WERI-Rb-1 (cell line): ENCODE data around the gene CERKL.

Experiments
- DNase-seq: peaks from one replicate; pipeline ENCODE4 v3.0.0-alpha.2; 2020
- H3K27ac ChIP-seq: fragments of 250-450 bp; sonication (Bioruptor Pico); 2 replicates; pipeline ENCODE4 v1.5.1; 2020; ENCODE audit warnings: mild to moderate bottlenecking, moderate library complexity
- H3K27me3 ChIP-seq: fragments of 250-450 bp; sonication (Bioruptor Pico); 2 replicates; pipeline ENCODE4 v1.5.1; 2021; ENCODE audit warnings: mild to moderate bottlenecking, low read depth, moderate library complexity; ENCODE audit not compliant: insufficient read depth, severe bottlenecking
- H3K36me3 ChIP-seq: fragments of 250-450 bp; sonication (Bioruptor Pico); 2 replicates; pipeline ENCODE4 v1.5.1; 2020; ENCODE audit warnings: mild to moderate bottlenecking, moderate library complexity
- H3K4me3 ChIP-seq: 2 replicates; pipeline ENCODE4 v1.5.1; 2011; ENCODE audit warnings: low read depth, mild to moderate bottlenecking, control low read depth, low read length
- H3K9me3 ChIP-seq: fragments of 250-450 bp; sonication (Bioruptor Pico); 2 replicates; pipeline ENCODE4 v1.5.1; 2021; ENCODE audit warnings: mild to moderate bottlenecking, moderate library complexity; ENCODE audit not compliant: severe bottlenecking
- TF ChIP-seq, protein P1 (sequence below): IDR thresholded peaks from 2 replicates; pipeline ENCODE4 v1.5.1; 2011; ENCODE audit warnings: low read depth, mild to moderate bottlenecking, control low read depth, inconsistent platforms, low read length

Gene CERKL

DNA sequence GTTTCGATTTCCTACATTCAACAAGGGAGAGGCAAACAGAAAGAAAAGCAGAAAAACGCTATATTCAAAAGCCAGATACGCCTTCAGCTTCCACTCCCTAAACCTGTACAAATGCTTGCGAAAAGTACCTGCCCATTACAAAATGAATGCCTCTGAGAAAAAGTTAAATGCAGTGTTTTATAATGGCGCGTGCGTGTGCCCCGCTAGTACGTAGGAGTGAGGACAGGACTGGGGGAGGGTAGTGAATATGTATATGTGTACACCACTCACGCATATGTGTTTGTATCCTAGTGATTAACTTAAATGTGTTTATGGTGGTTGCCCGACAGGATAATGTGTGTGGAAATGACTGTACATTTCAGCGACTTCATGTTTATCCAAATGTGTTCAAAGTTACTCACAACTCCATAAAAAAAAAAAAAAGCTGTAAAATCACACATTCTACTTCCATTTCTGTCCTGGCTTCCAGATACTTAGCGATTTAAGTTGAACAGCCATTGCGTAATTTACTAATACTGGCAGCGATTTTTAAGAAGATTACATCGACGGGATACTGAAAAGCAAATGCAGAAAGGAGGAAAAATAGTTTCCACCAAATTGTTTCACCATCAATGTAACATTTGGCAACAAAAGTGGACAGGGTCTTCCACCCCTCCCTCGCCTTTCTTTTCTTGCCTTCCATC is 22.1 kb upstream of the CERKL start:
- Histone ChIP-seq H3K27ac (peak overlapping the region; percentile 93), H3K9me3 (no peaks in the 10 kb centered on the region), H3K27me3 (no peaks in the 10 kb centered on the region), H3K36me3 (peaks cover 49% of the 10 kb centered on the region), H3K4me3 (peak overlapping the region; percentile 97)
- TF ChIP-seq, protein P1, sequence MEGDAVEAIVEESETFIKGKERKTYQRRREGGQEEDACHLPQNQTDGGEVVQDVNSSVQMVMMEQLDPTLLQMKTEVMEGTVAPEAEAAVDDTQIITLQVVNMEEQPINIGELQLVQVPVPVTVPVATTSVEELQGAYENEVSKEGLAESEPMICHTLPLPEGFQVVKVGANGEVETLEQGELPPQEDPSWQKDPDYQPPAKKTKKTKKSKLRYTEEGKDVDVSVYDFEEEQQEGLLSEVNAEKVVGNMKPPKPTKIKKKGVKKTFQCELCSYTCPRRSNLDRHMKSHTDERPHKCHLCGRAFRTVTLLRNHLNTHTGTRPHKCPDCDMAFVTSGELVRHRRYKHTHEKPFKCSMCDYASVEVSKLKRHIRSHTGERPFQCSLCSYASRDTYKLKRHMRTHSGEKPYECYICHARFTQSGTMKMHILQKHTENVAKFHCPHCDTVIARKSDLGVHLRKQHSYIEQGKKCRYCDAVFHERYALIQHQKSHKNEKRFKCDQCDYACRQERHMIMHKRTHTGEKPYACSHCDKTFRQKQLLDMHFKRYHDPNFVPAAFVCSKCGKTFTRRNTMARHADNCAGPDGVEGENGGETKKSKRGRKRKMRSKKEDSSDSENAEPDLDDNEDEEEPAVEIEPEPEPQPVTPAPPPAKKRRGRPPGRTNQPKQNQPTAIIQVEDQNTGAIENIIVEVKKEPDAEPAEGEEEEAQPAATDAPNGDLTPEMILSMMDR, result no peak
- no peak for DNase-seq

DNA sequence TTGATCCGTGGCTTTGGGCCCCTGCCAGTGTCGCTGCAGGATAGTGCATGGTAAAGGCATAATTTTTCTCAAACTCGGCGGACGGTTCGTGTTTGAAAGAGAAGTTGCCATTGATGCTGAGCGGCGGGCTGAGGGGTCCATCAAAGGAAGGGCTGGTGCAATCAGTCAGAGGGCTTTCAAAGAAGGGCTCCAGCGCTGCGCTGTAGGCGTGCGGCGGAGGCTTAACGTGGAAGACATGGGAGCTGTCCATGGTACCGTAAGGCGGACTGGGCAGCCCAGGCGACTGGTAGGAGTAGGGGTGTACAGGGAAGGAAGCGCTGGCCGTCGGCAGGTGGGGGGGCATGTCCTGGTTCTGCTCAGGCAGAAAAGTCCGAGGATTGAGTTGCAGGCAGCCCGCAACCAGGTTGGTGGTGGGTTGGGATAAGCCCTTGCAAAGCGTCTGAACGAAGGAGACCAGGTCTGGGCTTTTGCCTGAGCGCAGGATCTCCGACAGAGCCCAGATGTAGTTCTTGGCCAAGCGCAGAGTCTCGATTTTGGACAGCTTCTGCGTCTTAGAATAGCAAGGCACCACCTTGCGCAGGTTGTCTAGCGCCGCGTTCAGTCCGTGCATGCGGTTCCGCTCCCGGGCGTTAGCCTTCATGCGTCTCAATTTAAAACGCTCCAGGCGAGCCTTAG is 21.1 kb upstream of the CERKL start:
- H3K4me3 ChIP-seq, result peak overlapping the region; percentile 97
- peak; percentile 53 for DNase-seq
- peaks cover 49% of the 10 kb centered on the region for H3K36me3 ChIP-seq
- H3K27ac ChIP-seq, result peak overlapping the region; percentile 93
- TF ChIP-seq, protein P1, result no peak
- H3K27me3 ChIP-seq, result no peaks in the 10 kb centered on the region
- H3K9me3 ChIP-seq, result no peaks in the 10 kb centered on the region

DNA sequence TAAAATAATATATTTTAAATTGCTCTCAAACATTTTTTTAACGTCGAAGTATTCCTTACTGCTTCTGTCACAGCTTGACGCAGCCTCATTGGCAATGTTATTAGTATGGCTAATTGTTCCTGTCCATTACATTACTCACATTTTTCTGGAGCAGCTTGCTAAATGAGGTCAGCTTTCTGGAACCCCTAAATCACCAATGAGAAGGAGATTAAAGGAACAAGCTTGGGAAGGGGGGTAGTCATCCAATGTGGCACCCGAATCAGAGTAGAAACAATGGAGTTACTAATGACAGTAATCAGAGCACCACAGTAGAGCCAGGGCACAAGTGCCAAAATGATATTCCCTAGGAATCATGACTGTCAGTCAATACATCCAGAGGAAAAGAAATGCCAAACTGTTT is 18.3 kb upstream of the CERKL start:
- peak overlapping the region; percentile 97 for H3K4me3 ChIP-seq
- peak overlapping the region; percentile 47 for H3K27ac ChIP-seq
- no peaks in the 10 kb centered on the region for H3K27me3 ChIP-seq
- TF ChIP-seq, protein P1, result no peak
- no peaks in the 10 kb centered on the region for H3K9me3 ChIP-seq
- peak; percentile 40 for DNase-seq
- peaks cover 46% of the 10 kb centered on the region for H3K36me3 ChIP-seq

DNA sequence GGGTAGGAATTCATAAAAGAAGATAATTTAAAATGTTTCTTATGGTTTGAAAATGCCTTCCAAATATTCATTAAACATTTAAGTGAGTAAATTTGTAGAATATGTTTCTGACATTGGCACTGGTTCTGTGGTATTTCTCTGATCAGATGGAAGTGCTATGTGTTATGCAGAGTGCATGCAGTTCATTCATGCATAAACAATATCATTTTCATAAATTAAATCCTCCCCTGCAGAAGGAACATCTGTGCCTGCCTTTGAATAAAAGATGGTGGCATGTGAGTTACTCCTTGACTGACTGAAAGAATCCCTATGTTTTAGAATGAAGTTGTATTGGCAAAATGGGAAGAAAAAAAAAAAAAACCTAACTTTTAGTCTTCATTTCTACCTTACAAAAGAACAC is 17.6 kb upstream of the CERKL start:
- no peak for DNase-seq
- Histone ChIP-seq H3K4me3 (no peak overlapping the region), H3K27ac (peak overlapping the region; percentile 47), H3K9me3 (no peaks in the 10 kb centered on the region), H3K36me3 (peaks cover 38% of the 10 kb centered on the region), H3K27me3 (no peaks in the 10 kb centered on the region)
- TF ChIP-seq, protein P1, result no peak

DNA sequence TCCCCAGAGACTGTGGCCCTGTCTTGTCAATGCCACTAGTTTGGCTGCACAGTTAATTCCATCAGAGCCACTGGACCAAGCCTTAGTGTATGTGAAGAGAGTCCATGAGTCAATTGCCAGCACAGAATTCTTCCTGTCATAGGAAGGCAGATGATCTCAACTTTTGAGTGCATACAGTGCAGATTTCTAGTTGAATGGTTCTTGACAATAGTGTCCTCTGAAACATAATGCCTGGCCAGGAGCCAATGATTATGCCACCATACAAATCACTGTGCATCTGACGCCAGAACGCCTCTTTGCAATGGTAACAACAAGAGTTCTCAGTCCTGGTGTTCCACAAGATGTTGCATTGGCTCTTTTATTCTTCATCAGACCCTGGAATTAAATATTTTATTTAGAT is 16.3 kb upstream of the CERKL start:
- Histone ChIP-seq H3K36me3 (peaks cover 25% of the 10 kb centered on the region), H3K9me3 (no peaks in the 10 kb centered on the region), H3K27me3 (no peaks in the 10 kb centered on the region), H3K4me3 (no peak overlapping the region), H3K27ac (no peak overlapping the region)
- no peak for DNase-seq
- TF ChIP-seq, protein P1, result no peak
